Measurements from ENCODE around the gene DCBLD1.

The DCBLD1 gene

GRCh38 chr6:117561128-117561527 is 78.7 kb downstream of the DCBLD1 start:
- Histone ChIP-seq H3K36me3 (ENCODE audit: low read length) (peaks cover 33% of the 10 kb centered on the region), H3K79me2 (ENCODE audit: insufficient read depth, low read length) (no peaks in the 10 kb centered on the region), H3K9ac (ENCODE audit: low read length) (no peak overlapping the region), H3K9me3 (ENCODE audit: insufficient read depth, low read length) (no peaks in the 10 kb centered on the region), H3K4me3 (ENCODE audit: insufficient read depth, low read length, poor library complexity, severe bottlenecking) (no peak overlapping the region), H3K27ac (ENCODE audit: low read depth, low read length) (no peak overlapping the region), H3F3A (ENCODE audit: insufficient read depth) (peaks cover 6% of the 10 kb centered on the region; the same call in 1 of the 2 replicates), H2AFZ (ENCODE audit: low read depth, low read length, severe bottlenecking) (no peak overlapping the region), H3K27me3 (ENCODE audit: low read length) (no peaks in the 10 kb centered on the region), H4K20me1 (ENCODE audit: low read depth, low read length) (no peaks in the 10 kb centered on the region), H3K4me2 (ENCODE audit: low read depth, low read length, poor library complexity, severe bottlenecking) (no peak overlapping the region), H3K9me2 (replicated peaks; ENCODE audit: insufficient read depth, low read length) (no peaks in the 10 kb centered on the region)
- TF ChIP-seq EZH2phosphoT487 (conservative IDR thresholded peaks at IDR 0.05; ENCODE audit: low read length) (no peak), CTCF (IDR thresholded peaks at IDR 0.05; ENCODE audit: insufficient read depth, low read length, poor library complexity, severe bottlenecking) (no peak)

- no peak overlapping the region for H2AFZ ChIP-seq (ENCODE audit: low read depth, low read length, severe bottlenecking)
- no peak overlapping the region for H3K27ac ChIP-seq (ENCODE audit: low read depth, low read length)
- no peaks in the 10 kb centered on the region for H3K79me2 ChIP-seq (ENCODE audit: insufficient read depth, low read length)
- H3K9me2 ChIP-seq (replicated peaks; ENCODE audit: insufficient read depth, low read length), result no peaks in the 10 kb centered on the region
- peaks cover 62% of the 10 kb centered on the region for H3K36me3 ChIP-seq (ENCODE audit: low read length)
- peaks cover 8% of the 10 kb centered on the region; the same call in 1 of the 2 replicates for H3F3A ChIP-seq (ENCODE audit: insufficient read depth)
- H3K4me3 ChIP-seq (ENCODE audit: insufficient read depth, low read length, poor library complexity, severe bottlenecking), result no peak overlapping the region
- no peaks in the 10 kb centered on the region for H3K9me3 ChIP-seq (ENCODE audit: insufficient read depth, low read length)
- no peak overlapping the region for H3K9ac ChIP-seq (ENCODE audit: low read length)
- H4K20me1 ChIP-seq (ENCODE audit: low read depth, low read length), result no peaks in the 10 kb centered on the region
- H3K4me2 ChIP-seq (ENCODE audit: low read depth, low read length, poor library complexity, severe bottlenecking), result no peak overlapping the region
- no peaks in the 10 kb centered on the region for H3K27me3 ChIP-seq (ENCODE audit: low read length)
- TF ChIP-seq EZH2phosphoT487 (conservative IDR thresholded peaks at IDR 0.05; ENCODE audit: low read length) (no peak), CTCF (IDR thresholded peaks at IDR 0.05; ENCODE audit: insufficient read depth, low read length, poor library complexity, severe bottlenecking) (no peak)
Measured at GRCh38 chr6:117564681-117565080, 82.2 kb downstream of the DCBLD1 start.

DNA sequence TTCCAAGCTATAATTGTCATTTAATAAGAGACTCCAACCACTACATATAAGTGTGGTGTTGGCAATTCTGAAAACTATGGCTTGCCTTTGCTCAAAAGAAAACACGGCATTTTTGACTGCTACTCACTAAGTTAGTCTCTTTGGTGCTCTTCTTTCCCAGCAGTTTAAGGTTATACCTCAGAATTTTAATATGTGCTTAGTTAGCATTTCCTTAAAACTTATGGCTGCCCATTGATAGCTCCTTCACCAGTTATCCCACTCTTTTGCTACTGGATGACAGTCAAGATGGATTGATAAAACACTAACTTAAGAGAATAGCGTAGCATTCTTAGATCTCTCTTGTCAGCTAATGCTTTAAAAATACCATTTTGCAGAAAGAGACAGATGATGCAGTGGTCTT is 85.8 kb downstream of the DCBLD1 start:
- Histone ChIP-seq H3K4me2 (ENCODE audit: low read depth, low read length, poor library complexity, severe bottlenecking) (no peak overlapping the region), H4K20me1 (ENCODE audit: low read depth, low read length) (peaks cover 2% of the 10 kb centered on the region; the same call in 1 of the 2 replicates), H3K36me3 (ENCODE audit: low read length) (peaks cover 84% of the 10 kb centered on the region), H3K27ac (ENCODE audit: low read depth, low read length) (no peak overlapping the region), H3K9ac (ENCODE audit: low read length) (no peak overlapping the region), H3K9me3 (ENCODE audit: insufficient read depth, low read length) (no peaks in the 10 kb centered on the region), H3K79me2 (ENCODE audit: insufficient read depth, low read length) (0 out of 2 replicates have a peak, but pooled peaks cover 11% of the 10 kb centered on the region), H3K4me3 (ENCODE audit: insufficient read depth, low read length, poor library complexity, severe bottlenecking) (no peak overlapping the region), H3F3A (ENCODE audit: insufficient read depth) (peaks cover 3% of the 10 kb centered on the region; the same call in 1 of the 2 replicates), H2AFZ (ENCODE audit: low read depth, low read length, severe bottlenecking) (no peak overlapping the region), H3K27me3 (ENCODE audit: low read length) (no peaks in the 10 kb centered on the region), H3K9me2 (replicated peaks; ENCODE audit: insufficient read depth, low read length) (no peaks in the 10 kb centered on the region)
- TF ChIP-seq EZH2phosphoT487 (conservative IDR thresholded peaks at IDR 0.05; ENCODE audit: low read length), result no peak
- TF ChIP-seq CTCF (IDR thresholded peaks at IDR 0.05; ENCODE audit: insufficient read depth, low read length, poor library complexity, severe bottlenecking), result no peak
